ENCODE data around the gene VRK3.

GRCh38 chr19:49949742-49950589, 75.2 kb downstream of the VRK3 start:
- TF ChIP-seq CTCF (IDR thresholded peaks at IDR 0.05; ENCODE audit: low read depth, low read length, missing input control) (no peak), FOXA2 (IDR thresholded peaks at IDR 0.05) (no peak), TAF1 (conservative IDR thresholded peaks at IDR 0.05) (no peak), GABPA (IDR thresholded peaks at IDR 0.05 in 1 of 2, conservative IDR thresholded peaks at IDR 0.05 in 1 of 2) (no peak), HNF4G (IDR thresholded peaks at IDR 0.05) (no peak), RAD21 (IDR thresholded peaks at IDR 0.05) (no peak), ATF3 (IDR thresholded peaks at IDR 0.05) (no peak), JUND (IDR thresholded peaks at IDR 0.05) (no peak)
- TF ChIP-seq, protein P1, sequence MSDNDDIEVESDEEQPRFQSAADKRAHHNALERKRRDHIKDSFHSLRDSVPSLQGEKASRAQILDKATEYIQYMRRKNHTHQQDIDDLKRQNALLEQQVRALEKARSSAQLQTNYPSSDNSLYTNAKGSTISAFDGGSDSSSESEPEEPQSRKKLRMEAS (IDR thresholded peaks at IDR 0.05), result no peak

Measured in liver (tissue), 3 donors.